A549 (cell line): ENCODE results near the gene NAA15. TPM values are rescaled to one million over a fixed set of nuclear protein-coding genes. Genes with fewer than 3 reads are reported as not detected.

Experiments
- ATAC-seq, 2 experiments: fragments of 200-7000 bp in 1 of 2; fragments of >200 bp in 1 of 2; cut with Nextera tagmentation in 1 of 2; cut with Tn5 transposase in 1 of 2; 3 replicates each; pipeline versions ENCODE4 v1.8.0 to v1.9.1; 2018 to 2020; ENCODE audit warnings: mild to moderate bottlenecking in 1 of 2, moderate library complexity in 1 of 2
- CTCF ChIA-PET: fragments of 300-600 bp; sonication (Branson Sonifier 250); formaldehyde crosslinking; extraction: SDS; loops from one replicate; lab custom pipeline; 2021; ENCODE audit warnings: antibody characterized with exemption, inconsistent platforms; lab: Yijun Ruan, JAX
- POLR2A ChIA-PET: fragments of 350-600 bp; formaldehyde crosslinking; extraction: SDS; loops from one replicate; lab custom pipeline; 2021; ENCODE audit warnings: antibody characterized with exemption, inconsistent platforms; lab: Yijun Ruan, JAX
- DNase-seq, 2 experiments: peaks; one replicate each; pipeline versions ENCODE4 v3.0.0 to v3.0.0-alpha.2; 2011 to 2016; ENCODE audit warnings: low read depth in 1 of 2, low spot score in 1 of 2
- FAIRE-seq: peaks from 2 replicates; lab custom pipeline; 2011; peaks lifted over from hg19 to GRCh38; lab: Jason Lieb, UNC
- H3K27ac ChIP-seq, 2 experiments: fragments of >200 bp; sonication (Bioruptor Twin); formaldehyde crosslinking; 3 replicates each; pipeline ENCODE4 v1.5.1; 2016 to 2017
- H3K4me1 ChIP-seq: fragments of >200 bp; sonication (Bioruptor Twin); formaldehyde crosslinking; 3 replicates; pipeline ENCODE4 v1.6.1; 2016
- H3K4me2 ChIP-seq: fragments of >200 bp; sonication (Bioruptor Twin); formaldehyde crosslinking; 3 replicates; pipeline ENCODE4 v1.6.1; 2016
- H3K4me3 ChIP-seq: fragments of >200 bp; sonication (Bioruptor Twin); formaldehyde crosslinking; 3 replicates; pipeline ENCODE4 v1.5.1; 2016
- H3K9me3 ChIP-seq: fragments of >200 bp; sonication (Bioruptor Twin); formaldehyde crosslinking; 3 replicates; pipeline ENCODE4 v1.6.1; 2016
- ATOH8 ChIP-seq: fragments of 250-450 bp; sonication (Bioruptor Pico); IDR thresholded peaks from 2 replicates; pipeline ENCODE4 v1.5.0; 2020; ENCODE audit warnings: low read depth, mild to moderate bottlenecking, moderate library complexity
- CBX2 ChIP-seq: fragments of 200-600 bp; sonication (generic); IDR thresholded peaks from 2 replicates; pipeline ENCODE4 v1.6.1; 2016; ENCODE audit warnings: low read depth, mild to moderate bottlenecking, borderline replicate concordance
- CEBPB ChIP-seq, 2 experiments: fragments of >200 bp in 1 of 2; sonication (Bioruptor Twin) in 1 of 2; formaldehyde crosslinking in 1 of 2; IDR thresholded peaks; 2 replicates each; pipeline ENCODE4 v1.6.1; 2012 to 2016
- CHD4 ChIP-seq: fragments of 200-600 bp; sonication (generic); IDR thresholded peaks from 2 replicates; pipeline ENCODE4 v1.6.1; 2016; ENCODE audit warnings: antibody characterized with exemption, mild to moderate bottlenecking, borderline replicate concordance
- EHMT2 ChIP-seq: fragments of 200-600 bp; sonication (generic); IDR thresholded peaks from 2 replicates; pipeline ENCODE4 v1.6.1; 2016; ENCODE audit warnings: antibody characterized with exemption, low read depth, mild to moderate bottlenecking, moderate library complexity
- FOSB ChIP-seq: fragments of 250-450 bp; sonication (Bioruptor Pico); IDR thresholded peaks from 2 replicates; pipeline ENCODE4 v1.5.0; 2020; ENCODE audit warnings: mild to moderate bottlenecking, moderate library complexity
- FOSL2 ChIP-seq, 2 experiments: fragments of 450-650 bp in 1 of 2; fragments of >200 bp in 1 of 2; sonication (Bioruptor Twin) in 1 of 2; formaldehyde crosslinking; IDR thresholded peaks; 2 replicates each; pipeline versions ENCODE4 v1.5.0 to v1.6.1; 2016 to 2020; ENCODE audit warnings: mild to moderate bottlenecking in 1 of 2, moderate library complexity in 1 of 2
- HDAC2 ChIP-seq: fragments of 200-600 bp; sonication (generic); IDR thresholded peaks from 2 replicates; pipeline ENCODE4 v1.6.1; 2016
- HES2 ChIP-seq: fragments of >200 bp; sonication (Bioruptor Twin); formaldehyde crosslinking; IDR thresholded peaks from 2 replicates; pipeline ENCODE4 v1.6.1; 2016
- HEYL ChIP-seq: fragments of 250-450 bp; sonication (Bioruptor Pico); IDR thresholded peaks from 2 replicates; pipeline ENCODE4 v1.8.0; 2021; ENCODE audit warnings: mild to moderate bottlenecking, moderate library complexity
- HMGXB4 ChIP-seq: fragments of 250-450 bp; sonication (Bioruptor Pico); IDR thresholded peaks from 2 replicates; pipeline ENCODE4 v1.5.0; 2021; ENCODE audit warnings: mild to moderate bottlenecking, moderate library complexity, borderline replicate concordance
- HOXB13 ChIP-seq: fragments of 250-450 bp; sonication (Bioruptor Pico); IDR thresholded peaks from 2 replicates; pipeline ENCODE4 v1.5.0; 2020; ENCODE audit warnings: low read depth, mild to moderate bottlenecking, moderate library complexity
- JUN ChIP-seq, 2 experiments: fragments of >200 bp; sonication (Bioruptor Twin); formaldehyde crosslinking; IDR thresholded peaks; 2 replicates in 1 of 2; 3 replicates in 1 of 2; pipeline ENCODE4 v1.6.1; 2016 to 2017
- JUNB ChIP-seq: fragments of >200 bp; sonication (Bioruptor Twin); formaldehyde crosslinking; IDR thresholded peaks from 2 replicates; pipeline ENCODE4 v1.6.1; 2016
- KDM1A ChIP-seq: fragments of 200-600 bp; sonication (generic); IDR thresholded peaks from 2 replicates; pipeline ENCODE4 v1.6.1; 2016; ENCODE audit warnings: low read depth, mild to moderate bottlenecking
- KDM5A ChIP-seq: fragments of 200-600 bp; sonication (generic); IDR thresholded peaks from 2 replicates; pipeline ENCODE4 v1.6.1; 2016; ENCODE audit warnings: antibody characterized with exemption, mild to moderate bottlenecking
- NPAS2 ChIP-seq: fragments of 250-450 bp; sonication (Bioruptor Pico); IDR thresholded peaks from 2 replicates; pipeline ENCODE4 v1.8.0; 2022; ENCODE audit warnings: mild to moderate bottlenecking, moderate library complexity, borderline replicate concordance
- NR3C1 ChIP-seq: fragments of >200 bp; sonication (Bioruptor Twin); formaldehyde crosslinking; IDR thresholded peaks from 3 replicates; pipeline ENCODE4 v1.6.1; 2017
- PBX3 ChIP-seq: IDR thresholded peaks from 2 replicates; pipeline ENCODE4 v1.6.1; 2012
- PHF8 ChIP-seq: fragments of 200-600 bp; sonication (generic); IDR thresholded peaks from 2 replicates; pipeline ENCODE4 v1.6.1; 2016; ENCODE audit warnings: low read depth, mild to moderate bottlenecking, antibody characterized with exemption, moderate library complexity, borderline replicate concordance
- POLR2A ChIP-seq: IDR thresholded peaks from 2 replicates; pipeline ENCODE4 v1.6.1; 2012; ENCODE audit warnings: mild to moderate bottlenecking, low read length
- RARB ChIP-seq: fragments of 250-450 bp; sonication (Bioruptor Pico); IDR thresholded peaks from 2 replicates; pipeline ENCODE4 v1.8.0; 2021; ENCODE audit warnings: mild to moderate bottlenecking, moderate library complexity
- REST ChIP-seq: fragments of 200-600 bp; sonication (generic); IDR thresholded peaks from 2 replicates; pipeline ENCODE4 v1.6.1; 2016; ENCODE audit warnings: antibody characterized with exemption, mild to moderate bottlenecking, moderate library complexity
- RNF2 ChIP-seq: fragments of 200-600 bp; sonication (generic); IDR thresholded peaks from 2 replicates; pipeline ENCODE4 v1.6.1; 2016; ENCODE audit warnings: low read depth, mild to moderate bottlenecking, antibody characterized with exemption, moderate library complexity, borderline replicate concordance
- USF2 ChIP-seq: fragments of 450-650 bp; IDR thresholded peaks from 2 replicates; pipeline ENCODE4 v1.6.1; 2014; ENCODE audit warnings: antibody characterized with exemption
- ZC3H11A ChIP-seq: fragments of 450-650 bp; IDR thresholded peaks from 2 replicates; pipeline ENCODE4 v1.6.1; 2014; ENCODE audit warnings: antibody characterized with exemption, mild to moderate bottlenecking
- WGBS: methylation state at CpG from one replicate; pipeline ENCODE4 v1.1.6; 2017; ENCODE audit errors: missing lambda C conversion rate; 5-methylcytosine and 5-hydroxymethylcytosine counted together
- polyA plus RNA-seq, 4 experiments: library from polyadenylated mRNA; depleted of rRNA in 3 of 4; stranded (reverse); fragments of >200 nt; fragmentation: RNase III in 1 of 4; extraction: RNeasy Plus Mini Kit Qiagen cat#74134 plus additional on column Dnase treatment in 1 of 4; gene quantifications; 2 replicates in 3 of 4; 3 replicates in 1 of 4; pipeline ENCODE4 v1.2.3, GENCODE V29; 2011 to 2017

Gene NAA15
- polyA plus RNA-seq, 2 of the 4 experiments (the other 2 are of a cell fraction), result 29.2 to 45.2 TPM

GRCh38 chr4:139267301-139267700 is 34.0 kb upstream of the NAA15 start:
- POLR2A ChIA-PET, result no interaction called here
- CTCF ChIA-PET, result interaction anchor here (1.8 to 2.0 kb wide), 2 partner anchors 29 to 32 kb away, joined by 5 to 9 read pairs; no protein-coding TSS in a partner anchor
- Histone ChIP-seq H3K27ac (peak overlapping the region; percentile 80 to 85; a peak in 5 of 6 replicates), H3K9me3 (no peaks in the 10 kb centered on the region), H3K4me3 (no peak overlapping the region; the same call in 2 of the 3 replicates), H3K4me2 (peak overlapping the region; percentile 81), H3K4me1 (peaks cover 19% of the 10 kb centered on the region)
- WGBS, result 96% methylated on average over 1 of the region's 1 CpG
- TF ChIP-seq CBX2 (no peak), KDM5A (no peak), HDAC2 (no peak), ATOH8 (CRISPR knock-in tag) (no peak), FOSB (no peak), USF2 (no peak), RNF2 (no peak), RARB (CRISPR knock-in tag) (no peak), FOSL2 (IDR thresholded peaks at IDR 0.05) (no peak), FOSL2 (CRISPR knock-in tag; IDR thresholded peaks at IDR 0.05) (no peak), REST (no peak), ZC3H11A (no peak)
- DNase-seq (no peak), ATAC-seq (peak in 1 of 2 experiments; percentile 28; a peak in 3 of 6 replicates), FAIRE-seq (no peak)

- no peak overlapping the region for H3K27ac ChIP-seq
- ChIA-PET POLR2A (no interaction called here), CTCF (no interaction called here)
- no peak overlapping the region for H3K4me3 ChIP-seq
- 33% methylated on average over 1 of the region's 1 CpG for WGBS
- H3K4me2 ChIP-seq, result no peak overlapping the region
- ATAC-seq (no peak), FAIRE-seq (no peak), DNase-seq (no peak)
- H3K4me1 ChIP-seq, result no peaks in the 10 kb centered on the region
- no peaks in the 10 kb centered on the region for H3K9me3 ChIP-seq
- TF ChIP-seq PHF8 (no peak), HMGXB4 (no peak), HEYL (CRISPR knock-in tag) (no peak), CHD4 (no peak), JUNB (no peak), CBX2 (no peak), REST (no peak), HES2 (no peak), HOXB13 (CRISPR knock-in tag) (no peak), POLR2A (no peak), KDM1A (no peak), EHMT2 (no peak), JUN (IDR thresholded peaks at IDR 0.05) (no peak), PBX3 (no peak), NPAS2 (CRISPR knock-in tag) (no peak), RNF2 (no peak), CEBPB (IDR thresholded peaks at IDR 0.05) (no peak), NR3C1 (no peak)
These were observed 27.5 kb upstream of the NAA15 start for GRCh38 chr4:139273835-139274234.
